HG03565 (cell line): ENCODE measurements around the gene OR52L1.
"Not testable (repeated sequence)": the region's sequence is repeated elsewhere in the genome, so short reads cannot be mapped to it uniquely, and the experiment has no call there.

ENCODE experiments used
- ATAC-seq: cut with Tn5 transposase; IDR thresholded peaks from one replicate; pipeline ENCODE4 v1.9.1; 2021; ENCODE audit warnings: mild to moderate bottlenecking, moderate library complexity; ENCODE audit not compliant: unreplicated experiment

The OR52L1 gene

DNA sequence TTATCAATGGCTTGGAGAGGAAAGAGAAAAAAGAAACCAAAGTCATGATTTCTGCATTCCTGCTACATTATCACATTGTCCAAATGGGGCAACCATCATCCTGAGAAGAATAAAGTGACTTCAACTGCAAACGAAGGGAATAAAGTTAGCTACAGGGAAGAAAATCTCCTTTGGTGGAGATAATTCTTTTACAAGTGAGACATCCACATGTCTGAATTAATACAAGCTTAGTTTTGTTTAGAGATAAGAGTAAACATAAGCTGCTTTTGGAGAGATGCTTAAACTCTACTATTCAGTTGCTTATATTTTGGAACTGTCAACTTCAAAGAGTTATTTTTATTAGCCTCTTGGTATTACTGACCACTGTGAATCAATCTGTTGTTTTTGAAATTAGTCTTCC is at the start of gene OR52L1:
Gene OR52L1 (minus strand): TSS at position 101 of the 400 bp plus-strand sequence. CDS start 55 bp downstream, at position 46.
- no peak for ATAC-seq

DNA sequence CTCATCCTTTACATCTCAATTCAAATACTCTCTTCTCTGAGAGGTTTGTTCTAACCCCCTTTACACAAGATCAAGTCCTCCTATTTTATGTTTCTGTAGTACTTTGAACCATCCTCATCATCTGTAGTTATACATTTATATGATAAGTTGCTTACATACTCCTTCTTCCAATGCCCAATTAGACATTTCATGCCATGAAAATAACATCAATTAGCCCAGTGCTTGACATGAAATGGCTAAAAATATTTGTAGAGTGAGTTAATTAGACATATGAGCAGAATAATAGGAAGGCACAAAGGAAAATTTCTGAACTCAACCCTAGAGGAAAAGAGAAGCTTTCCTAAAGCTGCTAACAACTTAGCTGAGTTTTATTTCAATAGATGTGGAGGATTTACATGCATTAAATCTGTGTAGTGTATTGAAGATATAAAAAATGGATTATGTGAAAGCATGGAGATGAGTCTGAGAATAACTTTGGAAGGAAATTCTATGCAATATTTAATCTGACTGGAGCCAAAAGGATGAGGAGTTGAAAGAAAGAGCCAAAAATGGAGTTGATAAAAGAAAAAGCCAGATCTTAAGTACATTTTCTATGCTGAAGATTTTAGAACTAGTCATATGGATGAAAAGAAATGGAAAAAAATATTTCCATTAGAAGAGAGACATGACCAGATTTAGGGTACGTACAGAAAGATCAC is 44.1 kb upstream of the OR52L1 start, which contains the start of gene OR56A1:
Gene OR56A1 (minus strand): TSS at position 51 of the 698 bp plus-strand sequence. CDS start 3,066 bp downstream, outside the sequence.
- ATAC-seq, result no peak

DNA sequence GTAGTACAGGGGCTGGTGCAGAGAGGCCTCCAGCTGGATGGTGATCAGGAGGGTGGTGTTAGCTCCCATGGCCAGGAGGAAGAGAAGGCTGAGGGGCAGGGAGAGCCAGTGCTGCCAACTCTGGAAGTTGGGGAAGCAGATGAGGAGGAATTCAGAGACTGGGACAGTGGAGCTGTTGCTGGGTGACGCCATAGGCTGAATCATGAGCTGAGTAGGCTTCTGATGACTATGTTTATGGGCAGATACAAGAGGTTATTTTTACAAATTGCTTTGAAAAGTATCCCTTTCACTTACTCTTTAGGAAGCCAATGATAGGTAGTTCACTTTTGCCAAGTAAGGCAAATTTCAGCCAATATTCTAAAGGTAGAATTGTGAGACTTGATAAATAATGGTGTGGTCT is 40.7 kb upstream of the OR52L1 start:
- ATAC-seq, result no peak

DNA sequence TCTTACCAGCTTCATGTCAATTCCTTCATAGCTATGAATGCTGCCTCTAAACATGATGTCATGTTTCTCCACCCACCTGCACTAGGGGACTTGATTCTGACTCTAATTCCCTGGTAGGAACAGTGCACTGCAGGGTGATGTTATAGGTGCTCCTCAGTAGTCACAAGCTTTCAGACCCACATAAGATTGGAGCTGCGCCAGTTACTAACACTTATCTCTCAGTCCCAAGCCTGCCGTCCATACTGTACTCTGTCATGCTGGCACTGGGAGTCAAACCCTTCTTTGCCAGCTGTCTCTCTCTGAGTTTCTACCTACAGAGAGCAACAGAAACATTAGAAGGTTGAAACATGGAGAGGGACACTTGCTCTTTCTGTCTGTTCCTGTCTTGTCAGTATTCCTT is 38.3 kb upstream of the OR52L1 start:
- no peak for ATAC-seq

DNA sequence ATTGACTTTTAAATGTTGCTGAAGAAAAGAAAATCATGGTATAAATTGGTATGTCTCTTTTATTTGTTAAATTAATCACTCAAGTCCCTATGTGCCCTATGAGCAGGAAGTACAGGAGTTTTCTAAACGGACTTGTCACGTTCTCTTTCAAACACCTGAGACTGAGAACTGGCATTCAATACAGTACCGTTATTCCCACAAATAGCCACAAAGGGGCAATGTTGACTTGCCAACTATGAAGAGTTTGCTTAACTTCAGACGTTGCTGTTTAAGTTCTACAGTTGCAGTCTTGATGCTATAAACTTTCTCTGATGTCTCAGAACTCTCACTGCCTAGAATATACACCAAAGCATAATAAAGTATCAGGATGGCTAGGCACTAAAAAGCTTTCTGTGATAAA is 36.2 kb upstream of the OR52L1 start:
- ATAC-seq, result peak; percentile 75

DNA sequence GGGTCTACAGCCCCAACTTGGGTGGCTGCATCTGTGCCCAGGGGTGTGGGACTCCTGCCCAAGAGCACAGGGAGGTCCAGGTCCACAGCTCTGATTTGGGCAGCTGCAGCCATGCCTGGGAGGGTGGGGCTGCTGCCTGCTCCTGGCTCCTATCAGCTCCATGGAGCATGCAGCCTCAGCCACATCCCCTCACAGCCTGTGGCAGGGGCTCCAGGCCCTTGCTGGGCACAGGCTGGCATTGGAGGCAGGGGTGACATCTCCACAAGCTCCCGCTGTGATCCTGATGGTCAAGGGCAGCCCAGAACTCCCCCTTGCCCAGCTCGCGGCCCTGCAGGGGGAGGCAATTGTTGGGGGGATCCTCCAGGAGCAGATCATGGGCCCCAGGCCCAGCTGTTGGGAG is 26.3 kb upstream of the OR52L1 start:
- no peak for ATAC-seq

DNA sequence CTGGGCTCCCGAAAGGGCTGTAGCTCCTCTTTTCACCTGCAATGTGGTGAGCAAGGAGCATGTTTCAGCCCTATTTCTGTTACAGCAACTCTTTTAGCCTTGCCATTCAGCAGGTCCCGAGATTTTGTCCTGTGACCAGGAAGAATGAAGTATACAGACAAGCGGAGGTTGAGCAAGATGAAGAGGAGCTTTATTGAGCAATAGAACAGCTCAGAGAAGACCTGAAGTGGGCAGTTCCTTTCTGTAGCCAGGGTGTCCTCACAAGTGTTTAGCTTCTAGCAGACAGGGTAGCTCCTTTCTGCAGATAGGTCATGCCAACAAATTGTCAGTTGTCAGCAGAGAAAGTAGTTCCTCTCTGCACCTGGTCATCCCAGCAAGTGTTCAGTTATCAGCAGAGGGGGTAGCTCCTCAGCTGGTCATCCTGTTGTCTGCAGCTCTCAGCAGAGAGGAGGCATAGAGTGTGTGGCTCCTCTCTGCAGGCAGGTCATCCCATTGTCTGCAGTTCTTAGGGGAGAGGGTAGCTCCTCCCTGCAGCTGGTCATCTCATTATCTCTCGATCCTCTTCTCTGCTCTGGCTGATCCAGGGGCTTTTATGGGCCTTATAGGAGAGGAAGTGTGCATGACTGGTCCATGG is 25.4 kb upstream of the OR52L1 start:
- ATAC-seq, result no peak

DNA sequence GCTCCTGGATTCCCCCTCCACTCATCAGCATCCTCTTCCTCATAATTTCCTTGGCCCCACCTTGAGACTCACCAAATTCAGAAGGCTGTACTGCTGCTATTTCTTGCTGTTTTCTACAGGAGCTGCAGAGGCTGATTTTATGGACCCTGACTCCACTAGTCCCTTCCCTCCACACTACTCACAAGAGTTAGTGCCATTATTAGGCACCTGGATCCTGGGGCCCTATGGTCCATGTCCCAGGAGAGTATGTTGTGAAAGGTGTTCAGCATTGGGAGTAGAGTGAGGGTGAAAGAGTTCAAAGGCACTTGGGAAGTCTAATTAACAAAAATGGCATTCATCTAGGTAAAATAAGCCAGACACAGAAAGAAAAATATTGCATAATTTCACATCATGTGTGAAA is 20.1 kb upstream of the OR52L1 start, which contains the start of gene OR56A4:
Gene OR56A4 (minus strand): TSS at position 101 of the 400 bp plus-strand sequence. CDS start 3,954 bp downstream, outside the sequence.
- no peak for ATAC-seq

DNA sequence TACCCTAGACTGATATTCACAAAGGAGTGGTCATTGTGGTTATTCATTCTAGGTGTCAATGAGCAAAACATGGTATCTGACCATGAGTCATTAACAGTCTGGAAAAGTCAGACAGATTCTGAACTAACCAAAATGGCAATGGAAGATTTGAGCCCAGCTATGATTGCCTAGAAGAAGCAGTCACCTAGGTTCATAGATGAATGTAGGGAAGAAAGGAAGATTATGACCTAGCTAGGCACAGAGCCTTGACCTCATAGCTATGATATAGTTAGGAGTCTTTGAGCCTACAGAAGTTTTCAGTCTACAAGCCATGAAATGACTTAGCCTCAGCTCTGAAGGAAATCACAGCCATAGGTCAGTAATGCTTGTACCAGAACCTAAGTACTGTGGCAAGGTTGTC is 19.6 kb upstream of the OR52L1 start:
- no peak for ATAC-seq

DNA sequence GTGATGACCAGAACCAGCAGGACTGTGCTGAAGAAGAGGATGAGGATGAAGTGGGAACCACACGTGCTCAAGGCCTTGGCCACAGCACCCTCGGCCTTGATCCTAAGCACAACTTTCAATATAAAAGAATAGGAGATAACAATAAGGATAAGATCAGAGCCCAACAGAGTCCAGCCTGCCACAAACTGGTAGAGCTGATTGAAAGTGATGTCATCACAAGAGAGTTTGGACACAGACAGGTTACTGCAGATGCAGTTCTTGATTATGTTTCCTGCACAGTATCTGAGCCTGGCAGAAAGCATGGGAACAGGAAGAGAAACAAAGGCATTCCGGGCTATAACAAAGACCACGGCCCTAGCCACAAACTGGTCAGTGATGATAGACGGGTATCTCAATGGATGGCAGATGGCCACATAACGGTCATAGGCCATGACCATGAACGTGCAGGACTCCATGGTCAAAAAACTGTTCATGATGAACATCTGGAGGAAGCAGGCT is 15.5 kb upstream of the OR52L1 start:
- ATAC-seq, result no peak

DNA sequence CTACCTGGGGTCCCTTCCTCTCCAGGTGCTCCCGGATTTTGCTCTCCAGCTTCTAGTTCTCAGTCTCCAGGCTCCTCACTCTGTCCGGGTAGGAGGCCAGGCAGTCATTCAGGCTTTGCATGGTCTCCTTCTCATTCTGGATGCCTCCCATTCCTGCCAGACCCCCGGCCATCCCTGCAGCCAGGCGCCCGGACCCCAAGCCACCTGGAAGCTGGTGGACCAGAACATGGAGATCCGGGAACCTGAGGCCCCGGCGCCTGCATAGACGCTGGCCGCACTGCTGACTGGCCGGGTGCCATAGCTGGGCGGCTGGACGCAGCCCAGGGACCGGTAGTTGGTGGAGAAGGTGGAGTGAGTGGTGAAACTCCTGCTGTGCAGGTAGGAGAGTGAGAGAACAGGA is 8.0 kb upstream of the OR52L1 start:
- ATAC-seq, result no peak

DNA sequence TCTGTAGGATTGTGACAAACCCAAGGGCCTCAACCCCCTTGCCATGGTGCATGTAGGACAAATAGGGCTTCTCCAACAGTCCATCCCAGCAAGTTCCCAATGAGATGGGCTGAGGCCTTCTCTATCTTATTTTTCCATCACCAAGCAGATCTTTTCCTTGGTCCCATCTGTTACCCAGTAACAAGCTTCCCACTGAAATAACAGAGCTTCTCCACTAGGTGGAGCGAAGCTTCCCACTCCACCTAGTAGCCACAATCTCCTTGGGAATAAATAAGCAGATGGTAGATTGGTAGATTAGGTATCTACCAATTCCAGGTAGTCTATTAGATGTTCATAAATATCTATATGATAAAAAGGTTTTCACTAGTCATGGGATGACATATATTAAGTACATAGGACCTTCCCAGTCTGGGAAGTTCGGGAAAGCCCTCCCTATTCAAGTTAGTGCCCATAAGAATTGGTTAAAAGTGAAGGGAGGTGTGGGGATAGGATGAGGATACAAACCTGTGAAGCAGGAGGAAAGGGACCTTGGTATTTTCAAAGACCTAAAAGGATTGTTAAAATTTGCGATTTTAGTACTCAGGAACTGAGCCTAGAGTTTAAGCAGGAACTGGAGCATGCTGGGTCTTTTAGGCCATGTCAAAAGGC is 5.9 kb upstream of the OR52L1 start:
- no peak for ATAC-seq

DNA sequence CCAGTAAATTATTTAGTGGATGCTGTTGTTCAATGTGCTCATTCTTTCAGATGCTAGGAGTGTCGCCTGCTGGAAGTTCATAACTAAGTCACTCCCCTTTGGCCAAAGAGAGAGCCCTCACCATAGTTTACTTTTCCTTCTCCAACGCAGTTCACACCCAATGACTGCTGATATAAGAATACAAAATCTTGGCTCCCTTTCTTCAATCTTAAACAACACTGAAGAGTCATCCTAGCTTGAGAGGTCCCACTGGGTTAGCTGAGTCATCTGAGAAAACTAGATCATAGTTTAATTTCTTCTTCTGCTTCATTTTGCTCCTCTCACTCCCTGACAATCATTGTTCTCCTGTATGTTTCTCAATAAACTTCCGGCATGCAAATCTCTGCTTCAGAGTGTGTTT is 5.4 kb upstream of the OR52L1 start:
- no peak for ATAC-seq

DNA sequence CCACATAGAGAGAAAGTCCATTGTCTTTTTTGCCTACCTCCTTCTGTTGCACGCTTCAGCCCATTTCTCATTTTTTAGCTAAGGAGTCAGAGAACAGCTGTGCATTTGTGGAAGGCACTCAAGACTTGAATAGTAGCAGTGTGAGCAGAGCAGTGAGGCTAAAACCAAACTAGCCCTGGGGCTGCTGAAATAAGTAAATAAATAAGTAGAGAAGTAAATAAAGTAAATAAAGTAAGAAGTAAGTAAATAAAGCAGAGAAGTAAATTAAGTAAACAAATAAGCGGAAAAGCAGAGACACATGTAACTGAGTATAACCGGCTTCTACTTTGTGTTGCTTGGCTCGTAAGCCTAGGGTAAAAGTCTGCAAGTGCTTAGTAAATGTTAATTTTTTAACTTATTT is 2.4 kb upstream of the OR52L1 start:
- no peak for ATAC-seq

DNA sequence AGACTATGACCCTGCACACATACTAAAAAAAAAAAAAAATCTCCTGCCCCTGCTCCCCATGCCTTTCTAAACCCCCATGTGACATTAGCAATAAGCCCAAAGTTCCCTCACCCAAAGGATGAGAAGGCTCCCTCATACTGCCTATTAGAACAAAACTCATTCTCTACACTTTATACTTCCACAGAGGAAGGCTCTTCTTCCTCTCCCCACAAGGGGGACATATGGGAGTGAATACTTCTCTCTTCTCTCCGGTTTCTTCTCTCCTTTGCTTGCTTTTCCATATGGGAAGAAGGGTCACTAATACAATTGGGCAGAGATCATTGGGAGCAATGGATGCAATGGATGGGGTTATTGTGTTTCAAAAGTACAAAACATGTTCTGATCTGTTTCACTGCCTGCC is 3.3 kb downstream of the OR52L1 start:
- ATAC-seq, result no peak

DNA sequence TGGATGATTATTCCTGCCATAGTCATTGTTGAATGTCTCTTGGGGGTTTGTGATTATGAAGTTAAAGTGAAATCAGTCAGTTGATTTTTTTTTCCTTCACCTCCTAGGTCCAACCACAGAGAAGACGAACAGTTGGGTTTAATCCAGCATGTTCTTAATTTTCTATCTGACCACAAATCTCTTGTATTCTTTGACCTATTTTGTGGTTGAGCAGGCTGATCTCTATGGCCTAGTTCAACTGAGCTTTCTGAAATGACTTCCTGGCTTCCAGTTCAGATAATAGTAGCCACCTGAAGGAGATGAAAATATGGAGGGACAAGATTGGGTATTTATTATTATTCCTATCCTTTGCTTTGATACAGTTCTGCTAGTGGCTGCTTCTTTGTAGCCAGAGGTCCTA is 13.3 kb downstream of the OR52L1 start:
- no peak for ATAC-seq

DNA sequence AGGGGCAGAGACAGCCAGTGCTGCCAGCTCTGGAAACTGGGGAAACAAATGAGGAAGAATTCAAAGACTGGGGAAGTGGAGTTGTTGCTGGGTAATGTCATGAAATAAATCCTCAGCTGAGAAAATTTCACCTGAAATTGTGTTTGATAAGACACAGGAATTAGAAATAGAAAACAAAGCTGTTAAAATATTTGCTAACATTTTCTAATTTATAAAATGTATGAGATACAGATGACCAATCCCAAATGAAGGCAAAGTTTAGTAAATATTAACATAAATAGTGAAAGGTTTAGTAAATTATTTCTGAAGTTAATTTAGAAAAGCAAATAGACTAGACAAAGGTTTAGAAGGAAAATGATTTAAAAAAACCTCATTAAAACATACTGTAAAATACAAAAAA is 18.4 kb downstream of the OR52L1 start, which contains the start of gene OR56A5:
Gene OR56A5 (minus strand): TSS at position 101 of the 400 bp plus-strand sequence. CDS start 0 bp downstream, at position 101.
- no peak for ATAC-seq

DNA sequence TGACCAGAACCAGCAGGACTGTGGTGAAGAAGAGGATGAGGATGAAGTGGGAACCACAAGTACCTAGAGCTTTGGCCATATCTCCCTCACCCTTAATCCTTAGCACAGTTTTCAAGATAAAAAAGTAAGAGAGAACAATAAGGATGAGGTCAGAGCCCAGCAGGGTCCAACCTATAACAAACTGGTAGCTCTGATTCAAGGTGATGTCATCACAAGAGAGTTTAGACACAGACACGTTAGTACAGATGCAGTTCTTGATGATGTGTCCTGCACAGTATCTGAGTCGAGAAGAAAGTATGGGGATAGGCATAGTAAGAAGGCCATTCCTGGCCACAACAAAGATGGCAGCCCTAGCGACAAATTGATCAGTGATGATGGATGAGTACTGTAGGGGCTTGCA is 19.1 kb downstream of the OR52L1 start:
- no peak for ATAC-seq

DNA sequence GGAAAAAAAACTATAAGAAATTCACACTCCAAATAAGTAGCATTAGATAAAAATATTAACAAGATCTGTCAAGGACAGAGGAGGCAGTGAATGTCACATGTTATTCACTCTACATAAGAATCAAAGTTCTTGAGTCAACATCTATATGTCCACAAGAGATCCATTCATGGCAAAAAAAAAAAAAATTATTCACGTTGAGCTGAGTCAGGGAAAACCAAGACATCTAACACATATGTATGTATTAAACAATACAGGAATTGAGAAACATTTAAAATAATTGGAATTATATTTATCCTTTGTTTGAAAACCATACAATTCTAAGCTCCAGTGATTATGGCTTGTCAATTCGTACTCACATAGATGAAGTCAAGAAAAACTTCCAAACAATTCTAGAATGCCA is 19.8 kb downstream of the OR52L1 start:
- no peak for ATAC-seq

DNA sequence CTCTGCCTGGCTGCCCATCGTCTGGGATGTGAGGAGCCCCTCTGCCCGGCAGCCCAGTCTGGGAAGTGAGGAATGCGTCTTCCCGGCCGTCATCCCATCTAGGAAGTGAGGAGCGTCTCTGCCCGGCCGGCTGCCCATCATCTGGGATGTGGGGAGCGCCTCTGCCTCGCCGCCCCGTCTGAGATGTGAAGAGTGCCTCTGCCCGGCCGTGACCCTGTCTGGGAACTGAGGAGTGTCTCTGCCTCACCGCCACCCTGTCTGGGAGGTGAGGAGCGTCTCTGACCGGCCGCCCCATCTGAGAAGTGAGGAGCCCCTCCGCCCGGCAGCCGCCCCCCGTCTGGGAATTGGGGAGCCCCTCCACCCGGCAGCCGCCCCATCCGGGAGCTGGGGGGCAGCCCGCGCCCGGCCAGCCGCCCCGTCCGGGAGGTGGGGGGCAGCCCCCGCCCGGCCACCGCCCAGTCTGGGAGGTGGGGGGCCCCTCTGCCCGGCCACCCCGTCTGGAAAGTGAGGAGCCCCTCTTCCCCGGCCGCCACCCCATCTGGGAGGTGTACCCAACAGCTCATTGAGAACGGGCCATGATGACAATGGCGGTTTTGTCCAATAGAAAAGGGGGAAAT is 26.0 kb downstream of the OR52L1 start:
- not testable (repeated sequence) for ATAC-seq

DNA sequence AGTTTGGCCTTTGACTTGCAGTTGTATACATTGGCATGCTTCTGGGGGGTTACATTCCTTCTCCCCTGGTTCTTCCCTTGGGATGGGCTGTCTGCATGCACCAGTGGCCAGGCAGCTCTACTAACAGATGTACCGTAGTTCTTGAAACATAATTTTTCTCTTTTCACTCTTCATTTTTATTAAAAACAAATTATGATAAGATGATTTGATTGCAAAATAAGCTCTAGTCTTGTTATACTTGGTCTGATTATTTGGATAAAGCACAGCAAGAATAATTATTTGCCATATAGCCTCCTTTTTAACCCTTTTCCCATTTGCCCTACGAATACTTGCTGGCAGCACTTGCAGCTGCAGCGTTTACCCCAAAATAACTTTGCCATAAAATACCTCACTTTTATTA is 31.2 kb downstream of the OR52L1 start:
- ATAC-seq, result no peak
